ENCODE measurements around the gene AVL9.
A peak's percentile ranks its signal among the peaks of the same experiment; 100 is the strongest.
"Not testable (repeated sequence)": the region's sequence is repeated elsewhere in the genome, so short reads cannot be mapped to it uniquely, and the experiment has no call there.

AVL9 gene

GRCh38 chr7:32591938-32592337 is 96.6 kb downstream of the AVL9 start:
- no peak for DNase-seq

GRCh38 chr7:32592701-32593100 is 97.4 kb downstream of the AVL9 start:
- no peak for DNase-seq

GRCh38 chr7:32594965-32595490 is 99.7 kb downstream of the AVL9 start:
- peak; percentile 36 for DNase-seq

GRCh38 chr7:32601196-32601595 is 105.9 kb downstream of the AVL9 start:
- not testable (repeated sequence) for DNase-seq

- DNase-seq, result no peak
Observed at GRCh38 chr7:32602470-32602869, 107.2 kb downstream of the AVL9 start.

GRCh38 chr7:32603492-32603891 is 108.2 kb downstream of the AVL9 start:
- not testable (repeated sequence) for DNase-seq

- DNase-seq, result not testable (repeated sequence)
Observed at GRCh38 chr7:32604047-32604446, 108.8 kb downstream of the AVL9 start.

- DNase-seq, result no peak
Observed at GRCh38 chr7:32605032-32605431, 109.7 kb downstream of the AVL9 start.

- DNase-seq, result no peak
Observed at GRCh38 chr7:32609463-32609862, 114.2 kb downstream of the AVL9 start.

- no peak for DNase-seq
Observed at GRCh38 chr7:32611201-32612099, 116.2 kb downstream of the AVL9 start.

- peak; percentile 60 for DNase-seq
Observed at GRCh38 chr7:32616625-32617024, 121.3 kb downstream of the AVL9 start.

- DNase-seq, result no peak
Observed at GRCh38 chr7:32618470-32618869, 123.2 kb downstream of the AVL9 start.

GRCh38 chr7:32618987-32619386 is 123.7 kb downstream of the AVL9 start:
- DNase-seq, result no peak

- not testable (repeated sequence) for DNase-seq
Observed at GRCh38 chr7:32619416-32619815, 124.1 kb downstream of the AVL9 start.

GRCh38 chr7:32631021-32631420 is 135.7 kb downstream of the AVL9 start:
- no peak for DNase-seq

- not testable (repeated sequence) for DNase-seq
Observed at GRCh38 chr7:32631590-32632497, 136.6 kb downstream of the AVL9 start.

- DNase-seq, result not testable (repeated sequence)
Observed at GRCh38 chr7:32633446-32633845, 138.2 kb downstream of the AVL9 start.

GRCh38 chr7:32634798-32635393 is 139.6 kb downstream of the AVL9 start:
- DNase-seq, result not testable (repeated sequence)

- not testable (repeated sequence) for DNase-seq
Observed at GRCh38 chr7:32636725-32637462, 141.6 kb downstream of the AVL9 start.

GRCh38 chr7:32637611-32638010 is 142.3 kb downstream of the AVL9 start:
- DNase-seq, result not testable (repeated sequence)

Measured in fibroblast of upper back skin (primary cell).